Spinal cord (tissue), 10 donors: ENCODE data around the gene GMIP. TPM values are rescaled to one million over a fixed set of nuclear protein-coding genes. Genes with fewer than 3 reads are reported as not detected.
A peak's percentile ranks its signal among the peaks of the same experiment; 100 is the strongest.

ENCODE experiments used
- DNase-seq, 6 donors: peaks; one replicate each; pipeline versions ENCODE4 v3.0.0 to v3.0.0-alpha.2; 2013 to 2015; ENCODE audit warnings: low spot score in 6 of 6, low read depth in 4 of 6
- H3K27ac ChIP-seq: one replicate; pipeline ENCODE4 v1.5.1; 2013; ENCODE audit warnings: low read depth, low read length, control low read depth
- H3K27me3 ChIP-seq: one replicate; pipeline ENCODE4 v1.6.1; 2013; ENCODE audit warnings: low read length; ENCODE audit not compliant: control insufficient read depth, insufficient read depth
- H3K36me3 ChIP-seq: one replicate; pipeline ENCODE4 v1.6.1; 2013; ENCODE audit warnings: low read length; ENCODE audit not compliant: control insufficient read depth, insufficient read depth
- H3K4me1 ChIP-seq: one replicate; pipeline ENCODE4 v1.6.1; 2013; ENCODE audit warnings: low read length; ENCODE audit not compliant: control insufficient read depth, insufficient read depth
- H3K4me3 ChIP-seq: one replicate; pipeline ENCODE4 v1.5.1; 2013; ENCODE audit warnings: low read depth, low read length, control low read depth
- H3K9me3 ChIP-seq: one replicate; pipeline ENCODE4 v1.6.1; 2013; ENCODE audit warnings: low read length; ENCODE audit not compliant: control insufficient read depth, insufficient read depth
- WGBS: methylation state at CpG from one replicate; pipeline ENCODE4 v1.1.5; 2013; ENCODE audit warnings: missing lambda C conversion rate; ENCODE audit not compliant: insufficient coverage; 5-methylcytosine and 5-hydroxymethylcytosine counted together
- polyA plus RNA-seq, 2 donors: library from polyadenylated mRNA; unstranded; fragments of 120-200 nt; gene quantifications; one replicate each; pipeline ENCODE4 v1.2.1, GENCODE V29; 2013; ENCODE audit not compliant: insufficient read length in 2 of 2
- total RNA-seq, 2 donors: library from RNA; depleted of rRNA in 1 of 2; stranded (reverse); fragments of 120-200 nt in 1 of 2; fragments of >200 nt in 1 of 2; gene quantifications; one replicate each; pipeline versions ENCODE4 v1.2.3 to v1.2.4, GENCODE V29; 2013 to 2014
- donor health status: healthy.

Gene GMIP
- total and polyA plus RNA-seq, 4 donors, result 5.2 to 20.8 (median 13.5) TPM

GRCh38 chr19:19582471-19582870 lies 61.0 kb downstream of the GMIP start:
- Histone ChIP-seq H3K36me3 (peaks cover 19% of the 10 kb centered on the region), H3K4me1 (peaks cover 13% of the 10 kb centered on the region), H3K27me3 (no peaks in the 10 kb centered on the region), H3K9me3 (no peaks in the 10 kb centered on the region), H3K27ac (peak overlapping the region; percentile 79), H3K4me3 (no peak overlapping the region)
- peak in 2 of 6 donors; percentile 2 to 15 for DNase-seq
- WGBS, result 59% methylated on average over 6 of the region's 6 CpGs

DNA sequence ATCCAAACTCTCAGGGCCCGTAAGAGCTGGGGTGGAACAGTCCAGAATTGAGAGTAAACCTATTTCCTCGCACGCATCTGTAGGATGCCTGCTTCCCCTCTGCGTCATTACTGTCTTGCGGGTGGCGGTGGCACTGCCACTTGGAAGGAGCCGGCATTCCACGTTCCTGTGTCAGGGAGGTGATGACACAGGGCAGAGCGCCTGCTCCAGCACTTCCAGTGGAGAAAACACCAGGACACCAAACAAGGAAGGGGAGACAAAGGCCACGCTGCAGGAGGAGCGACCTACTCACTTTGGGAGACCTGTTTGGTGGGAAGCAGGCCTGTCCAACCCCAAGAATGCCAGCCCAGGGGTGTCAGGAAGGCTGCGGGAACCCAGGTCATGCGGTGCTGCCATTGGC lies 62.1 kb downstream of the GMIP start:
- Histone ChIP-seq H3K27ac (no peak overlapping the region), H3K4me1 (peaks cover 13% of the 10 kb centered on the region), H3K36me3 (peaks cover 19% of the 10 kb centered on the region), H3K9me3 (no peaks in the 10 kb centered on the region), H3K4me3 (no peak overlapping the region), H3K27me3 (no peaks in the 10 kb centered on the region)
- no peak for DNase-seq
- 96% methylated on average over 13 of the region's 13 CpGs for WGBS

DNA sequence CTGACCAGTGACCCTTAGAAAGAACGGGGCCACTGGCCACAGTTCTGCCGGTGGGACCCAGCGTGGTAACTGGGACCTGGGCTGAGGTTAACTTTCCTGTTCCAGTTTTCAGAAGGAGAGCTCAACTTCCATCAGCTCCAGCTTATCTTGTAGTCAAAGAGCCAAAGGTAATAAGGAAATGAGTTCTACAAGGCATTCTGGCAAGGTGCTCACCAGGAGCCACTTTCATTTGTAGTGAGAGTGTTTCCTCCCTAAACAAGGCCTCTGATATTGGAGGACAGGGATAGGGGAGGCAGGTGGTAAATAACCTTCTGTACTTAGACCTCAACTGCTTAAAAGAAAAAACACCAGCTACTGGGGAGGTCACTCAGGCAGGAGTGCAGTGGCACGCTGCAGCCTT lies 63.0 kb downstream of the GMIP start:
- H3K27me3 ChIP-seq, result no peaks in the 10 kb centered on the region
- H3K9me3 ChIP-seq, result no peaks in the 10 kb centered on the region
- H3K27ac ChIP-seq, result no peak overlapping the region
- no peak overlapping the region for H3K4me3 ChIP-seq
- DNase-seq, result no peak
- peaks cover 19% of the 10 kb centered on the region for H3K36me3 ChIP-seq
- peaks cover 13% of the 10 kb centered on the region for H3K4me1 ChIP-seq
- 95% methylated on average over 4 of the region's 4 CpGs for WGBS

- WGBS, result 91% methylated on average over 23 of the region's 25 CpGs
These were observed 63.7 kb downstream of the GMIP start for GRCh38 chr19:19579533-19580361.

More at GRCh38 chr19:19579533-19580361, 63.7 kb downstream of the GMIP start:
- H3K9me3 ChIP-seq, result no peaks in the 10 kb centered on the region
- peaks cover 13% of the 10 kb centered on the region for H3K4me1 ChIP-seq
- peak in 1 of 6 donors; percentile 28 for DNase-seq
- peaks cover 19% of the 10 kb centered on the region for H3K36me3 ChIP-seq
- no peak overlapping the region for H3K4me3 ChIP-seq
- H3K27me3 ChIP-seq, result no peaks in the 10 kb centered on the region
- no peak overlapping the region for H3K27ac ChIP-seq

Other genes starting within 250 kb of the GMIP start
- gene GATAD2A, start 238.0 kb downstream of the GMIP start, total RNA-seq, result 10 to 100 TPM; 14.2 to 26.3 TPM
- gene GATAD2A, start 238.0 kb downstream of the GMIP start, polyA plus RNA-seq, result 10 to 100 TPM; 43.7 to 44.1 TPM
- 1 to 10 TPM in 1 of 2 donors, under 1 TPM in 1; 0.61 to 1.4 TPM for gene TSSK6, start 128.1 kb downstream of the GMIP start, total RNA-seq
- 1 to 10 TPM; 2.0 to 2.2 TPM for gene TSSK6, start 128.1 kb downstream of the GMIP start, polyA plus RNA-seq
- gene NDUFA13, start 127.4 kb downstream of the GMIP start, total RNA-seq, result 100 to 1,000 TPM; 103 to 393 TPM
- 100 to 1,000 TPM; 334 to 355 TPM for gene NDUFA13, start 127.4 kb downstream of the GMIP start, polyA plus RNA-seq
- gene YJEFN3, start 114.7 kb downstream of the GMIP start, total RNA-seq, result 1 to 10 TPM; 4.4 to 9.2 TPM
- gene YJEFN3, start 114.7 kb downstream of the GMIP start, polyA plus RNA-seq, result 10 to 100 TPM; 20.9 to 30.6 TPM
- gene CILP2, start 105.4 kb downstream of the GMIP start, total RNA-seq, result under 1 TPM; 0.33 to 0.59 TPM
- 1 to 10 TPM in 1 of 2 donors, under 1 TPM in 1; 0.98 to 1.0 TPM for gene CILP2, start 105.4 kb downstream of the GMIP start, polyA plus RNA-seq
- 1 to 10 TPM; 4.3 to 7.2 TPM for gene PBX4, start 25.0 kb downstream of the GMIP start, total RNA-seq
- gene PBX4, start 25.0 kb downstream of the GMIP start, polyA plus RNA-seq, result 10 to 100 TPM in 1 of 2 donors, 1 to 10 TPM in 1; 9.7 to 13.6 TPM
- gene LPAR2, start 15.4 kb downstream of the GMIP start, total RNA-seq, result 10 to 100 TPM in 1 of 2 donors, 1 to 10 TPM in 1; 5.3 to 19.8 TPM
- 10 to 100 TPM; 67.1 to 80.0 TPM for gene LPAR2, start 15.4 kb downstream of the GMIP start, polyA plus RNA-seq
- 10 to 100 TPM; 21.3 to 34.3 TPM for gene ATP13A1, start 20.0 kb upstream of the GMIP start, total RNA-seq
- 10 to 100 TPM; 67.3 to 82.2 TPM for gene ATP13A1, start 20.0 kb upstream of the GMIP start, polyA plus RNA-seq
- gene ZNF101, start 25.2 kb upstream of the GMIP start, total RNA-seq, result 10 to 100 TPM in 1 of 2 donors, 1 to 10 TPM in 1; 9.7 to 10.5 TPM
- 10 to 100 TPM; 12.7 to 19.1 TPM for gene ZNF101, start 25.2 kb upstream of the GMIP start, polyA plus RNA-seq
- gene ZNF14, start 89.5 kb upstream of the GMIP start, total RNA-seq, result 10 to 100 TPM; 18.0 to 24.2 TPM
- gene ZNF14, start 89.5 kb upstream of the GMIP start, polyA plus RNA-seq, result 10 to 100 TPM in 1 of 2 donors, 1 to 10 TPM in 1; 9.9 to 11.8 TPM
- 10 to 100 TPM; 32.9 to 46.0 TPM for gene ZNF506, start 178.1 kb upstream of the GMIP start, total RNA-seq
- gene ZNF506, start 178.1 kb upstream of the GMIP start, polyA plus RNA-seq, result 10 to 100 TPM; 26.9 to 27.3 TPM
- gene ZNF253, start 222.2 kb upstream of the GMIP start, total RNA-seq, result 10 to 100 TPM; 20.8 to 27.2 TPM
- 10 to 100 TPM; 22.3 to 22.8 TPM for gene ZNF253, start 222.2 kb upstream of the GMIP start, polyA plus RNA-seq